MM.1S (cell line): ENCODE results near the gene GTF3C4.

Experiments
- DNase-seq: peaks from one replicate; pipeline ENCODE4 v3.0.0-alpha.2; 2015
- H2AFZ ChIP-seq: fragments of 300-600 bp; sonication (generic); 2 replicates; pipeline ENCODE4 v1.6.0; 2016; ENCODE audit warnings: antibody characterized with exemption, low read length
- H3F3A ChIP-seq: fragments of 300-600 bp; sonication (generic); 2 replicates; pipeline ENCODE4 v1.6.1; 2016; ENCODE audit warnings: mild to moderate bottlenecking, antibody characterized with exemption, low read length, moderate library complexity, mixed read lengths; ENCODE audit not compliant: insufficient read depth
- H3K27ac ChIP-seq: fragments of 300-600 bp; sonication (generic); 2 replicates; pipeline ENCODE4 v1.5.1; 2016; ENCODE audit warnings: mild to moderate bottlenecking, low read length
- H3K27me3 ChIP-seq: fragments of 300-600 bp; sonication (generic); replicated peaks from 2 replicates; pipeline ENCODE4 v1.6.0; 2016; ENCODE audit warnings: low read length; ENCODE audit not compliant: insufficient read depth
- H3K36me3 ChIP-seq: fragments of 300-600 bp; sonication (generic); replicated peaks from 2 replicates; pipeline ENCODE4 v1.6.1; 2016; ENCODE audit warnings: mild to moderate bottlenecking, low read length, mixed read lengths; ENCODE audit not compliant: insufficient read depth
- H3K4me1 ChIP-seq: fragments of 300-600 bp; sonication (generic); 2 replicates; pipeline ENCODE4 v1.6.1; 2016; ENCODE audit warnings: low read length, mixed read lengths
- H3K4me2 ChIP-seq: fragments of 300-600 bp; sonication (generic); 2 replicates; pipeline ENCODE4 v1.6.0; 2016; ENCODE audit warnings: low read depth, low read length
- H3K4me3 ChIP-seq: fragments of 300-600 bp; sonication (generic); 2 replicates; pipeline ENCODE4 v1.5.1; 2016; ENCODE audit warnings: low read length, mixed read lengths
- H3K79me2 ChIP-seq: fragments of 300-600 bp; sonication (generic); 2 replicates; pipeline ENCODE4 v1.6.1; 2016; ENCODE audit warnings: mixed run types, low read length, mixed read lengths
- H3K9ac ChIP-seq: fragments of 300-600 bp; sonication (generic); 2 replicates; pipeline ENCODE4 v1.6.1; 2016; ENCODE audit warnings: low read length, mixed read lengths
- H3K9me2 ChIP-seq: fragments of 300-600 bp; sonication (generic); replicated peaks from 2 replicates; pipeline ENCODE4 v1.6.1; 2016; ENCODE audit warnings: mild to moderate bottlenecking, low read length, mixed read lengths; ENCODE audit not compliant: insufficient read depth
- H3K9me3 ChIP-seq: fragments of 300-600 bp; sonication (generic); replicated peaks from 2 replicates; pipeline ENCODE4 v1.6.1; 2016; ENCODE audit warnings: mild to moderate bottlenecking, low read length, mixed read lengths; ENCODE audit not compliant: insufficient read depth
- H4K20me1 ChIP-seq: fragments of 300-600 bp; sonication (generic); 2 replicates; pipeline ENCODE4 v1.6.1; 2016; ENCODE audit warnings: mild to moderate bottlenecking, low read length, moderate library complexity, mixed read lengths; ENCODE audit not compliant: insufficient read depth
- EZH2 ChIP-seq: fragments of 300-600 bp; sonication (generic); optimal IDR thresholded peaks from 2 replicates; pipeline ENCODE3; 2017; ENCODE audit warnings: low read depth, mild to moderate bottlenecking, antibody characterized with exemption, low read length, mixed read lengths
- EZH2phosphoT487 ChIP-seq: fragments of 300-600 bp; sonication (generic); IDR thresholded peaks from 2 replicates; pipeline ENCODE4 v1.6.1; 2018; ENCODE audit warnings: antibody characterized with exemption, low read length
- TF ChIP-seq, protein P1 (sequence below): fragments of 300-600 bp; sonication (generic); IDR thresholded peaks from 2 replicates; pipeline ENCODE4 v1.5.1; 2016; ENCODE audit warnings: antibody characterized with exemption, low read length, mixed read lengths

The GTF3C4 gene

DNA sequence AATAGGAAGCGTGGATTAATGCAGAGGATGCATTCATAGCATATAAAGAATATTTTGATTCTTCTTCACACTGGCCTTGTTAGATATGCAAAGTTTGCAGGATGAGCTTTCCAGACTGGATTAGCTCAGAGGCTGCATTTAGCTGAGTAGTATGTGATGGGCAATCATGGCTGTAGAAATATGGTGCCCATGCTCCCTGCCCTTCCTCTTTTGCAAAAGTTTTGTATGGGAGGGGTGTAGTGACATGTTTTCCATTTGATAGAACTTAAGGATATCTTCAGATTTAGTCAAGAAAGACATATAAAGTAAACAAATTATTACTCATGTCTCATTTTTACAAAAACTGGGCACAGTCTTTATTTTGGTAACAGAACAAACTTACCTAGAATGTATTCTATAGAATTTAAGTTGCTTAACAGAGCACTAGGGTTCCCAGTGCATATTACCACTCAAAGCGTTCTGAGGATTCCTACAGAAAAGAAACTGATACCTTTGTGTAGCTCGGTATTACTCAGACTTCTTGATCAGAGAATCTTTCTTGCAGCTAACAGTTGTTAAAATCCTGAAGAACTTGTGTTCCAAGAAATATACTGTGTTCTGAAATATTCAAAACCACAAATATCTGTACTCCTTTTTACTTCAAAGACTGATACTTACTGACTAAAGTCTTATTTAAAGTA is 9.8 kb downstream of the GTF3C4 start:
- Histone ChIP-seq H3K9me2 (no peaks in the 10 kb centered on the region), H2AFZ (no peak overlapping the region), H3K36me3 (peaks cover 8% of the 10 kb centered on the region; the same call in 1 of the 2 replicates), H3K79me2 (peaks cover 80% of the 10 kb centered on the region), H3K4me2 (no peak overlapping the region), H3K4me3 (no peak overlapping the region), H4K20me1 (peaks cover 3% of the 10 kb centered on the region), H3K27ac (no peak overlapping the region), H3K9ac (no peak overlapping the region), H3K27me3 (no peaks in the 10 kb centered on the region), H3F3A (no peaks in the 10 kb centered on the region), H3K4me1 (no peaks in the 10 kb centered on the region), H3K9me3 (no peaks in the 10 kb centered on the region)
- TF ChIP-seq EZH2 (no peak), EZH2phosphoT487 (no peak)
- TF ChIP-seq, protein P1, sequence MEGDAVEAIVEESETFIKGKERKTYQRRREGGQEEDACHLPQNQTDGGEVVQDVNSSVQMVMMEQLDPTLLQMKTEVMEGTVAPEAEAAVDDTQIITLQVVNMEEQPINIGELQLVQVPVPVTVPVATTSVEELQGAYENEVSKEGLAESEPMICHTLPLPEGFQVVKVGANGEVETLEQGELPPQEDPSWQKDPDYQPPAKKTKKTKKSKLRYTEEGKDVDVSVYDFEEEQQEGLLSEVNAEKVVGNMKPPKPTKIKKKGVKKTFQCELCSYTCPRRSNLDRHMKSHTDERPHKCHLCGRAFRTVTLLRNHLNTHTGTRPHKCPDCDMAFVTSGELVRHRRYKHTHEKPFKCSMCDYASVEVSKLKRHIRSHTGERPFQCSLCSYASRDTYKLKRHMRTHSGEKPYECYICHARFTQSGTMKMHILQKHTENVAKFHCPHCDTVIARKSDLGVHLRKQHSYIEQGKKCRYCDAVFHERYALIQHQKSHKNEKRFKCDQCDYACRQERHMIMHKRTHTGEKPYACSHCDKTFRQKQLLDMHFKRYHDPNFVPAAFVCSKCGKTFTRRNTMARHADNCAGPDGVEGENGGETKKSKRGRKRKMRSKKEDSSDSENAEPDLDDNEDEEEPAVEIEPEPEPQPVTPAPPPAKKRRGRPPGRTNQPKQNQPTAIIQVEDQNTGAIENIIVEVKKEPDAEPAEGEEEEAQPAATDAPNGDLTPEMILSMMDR = no peak
- no peak for DNase-seq

DNA sequence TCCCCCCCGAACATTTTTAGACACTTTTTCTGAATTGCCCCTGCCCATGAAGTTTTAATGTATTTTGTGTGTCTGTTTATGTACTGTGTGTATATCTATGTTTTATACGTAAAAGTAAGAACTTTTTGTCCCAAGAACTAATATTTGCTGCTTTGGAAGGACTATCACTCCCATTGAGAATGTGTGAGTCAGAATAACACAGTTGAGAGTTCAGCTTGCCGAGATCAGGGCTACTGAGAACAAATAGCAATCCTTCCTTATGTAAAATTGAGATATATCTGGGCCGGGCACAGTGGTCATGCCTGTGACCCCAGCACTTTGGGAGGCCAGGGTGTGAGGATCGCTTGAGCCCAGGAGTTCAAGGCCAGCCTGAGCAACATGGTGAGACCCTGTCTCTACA is 11.3 kb downstream of the GTF3C4 start:
- Histone ChIP-seq H3K9me2 (no peaks in the 10 kb centered on the region), H2AFZ (no peak overlapping the region), H3K9ac (no peak overlapping the region), H3K36me3 (peaks cover 8% of the 10 kb centered on the region; the same call in 1 of the 2 replicates), H3F3A (no peaks in the 10 kb centered on the region), H3K27ac (no peak overlapping the region), H3K4me3 (no peak overlapping the region), H3K4me1 (no peaks in the 10 kb centered on the region), H3K9me3 (no peaks in the 10 kb centered on the region), H3K4me2 (no peak overlapping the region), H3K27me3 (no peaks in the 10 kb centered on the region), H3K79me2 (peaks cover 65% of the 10 kb centered on the region), H4K20me1 (peaks cover 3% of the 10 kb centered on the region)
- DNase-seq = no peak
- TF ChIP-seq, protein P1 = no peak
- TF ChIP-seq EZH2phosphoT487 (no peak), EZH2 (no peak)

DNA sequence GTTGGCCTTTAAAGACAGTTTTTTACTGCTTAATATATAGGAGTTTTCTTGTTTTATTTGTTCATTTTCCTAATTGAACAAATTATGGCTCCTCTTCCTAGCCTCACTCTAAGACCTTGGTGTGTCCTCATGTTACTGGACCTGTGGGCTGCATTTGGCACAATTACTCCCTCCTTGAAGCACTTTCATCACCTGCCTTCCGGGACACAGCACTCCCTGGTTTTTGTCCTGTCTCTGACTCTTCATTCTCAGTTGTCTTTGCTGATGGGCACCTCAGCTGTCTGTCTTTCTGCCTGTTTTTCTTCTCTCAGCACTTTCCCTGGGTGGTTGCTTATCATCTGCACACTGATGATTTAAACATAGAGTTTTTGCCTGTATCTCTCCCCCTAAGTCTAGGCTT is 13.6 kb downstream of the GTF3C4 start:
- H3K79me2 ChIP-seq = peaks cover 42% of the 10 kb centered on the region
- TF ChIP-seq EZH2 (no peak), EZH2phosphoT487 (no peak)
- TF ChIP-seq, protein P1 = no peak
- H3K9me3 ChIP-seq = no peaks in the 10 kb centered on the region
- no peaks in the 10 kb centered on the region for H3K4me1 ChIP-seq
- H3F3A ChIP-seq = no peaks in the 10 kb centered on the region
- no peak overlapping the region for H3K4me2 ChIP-seq
- H3K27ac ChIP-seq = no peak overlapping the region
- H4K20me1 ChIP-seq = no peaks in the 10 kb centered on the region
- no peaks in the 10 kb centered on the region for H3K9me2 ChIP-seq
- H2AFZ ChIP-seq = no peak overlapping the region
- H3K4me3 ChIP-seq = no peak overlapping the region
- 0 out of 2 replicates have a peak, but pooled peaks cover 2% of the 10 kb centered on the region for H3K36me3 ChIP-seq
- no peak overlapping the region for H3K9ac ChIP-seq
- no peak for DNase-seq
- H3K27me3 ChIP-seq = no peaks in the 10 kb centered on the region
